ENCODE data around the gene H2BK1.

H2BK1 gene

DNA sequence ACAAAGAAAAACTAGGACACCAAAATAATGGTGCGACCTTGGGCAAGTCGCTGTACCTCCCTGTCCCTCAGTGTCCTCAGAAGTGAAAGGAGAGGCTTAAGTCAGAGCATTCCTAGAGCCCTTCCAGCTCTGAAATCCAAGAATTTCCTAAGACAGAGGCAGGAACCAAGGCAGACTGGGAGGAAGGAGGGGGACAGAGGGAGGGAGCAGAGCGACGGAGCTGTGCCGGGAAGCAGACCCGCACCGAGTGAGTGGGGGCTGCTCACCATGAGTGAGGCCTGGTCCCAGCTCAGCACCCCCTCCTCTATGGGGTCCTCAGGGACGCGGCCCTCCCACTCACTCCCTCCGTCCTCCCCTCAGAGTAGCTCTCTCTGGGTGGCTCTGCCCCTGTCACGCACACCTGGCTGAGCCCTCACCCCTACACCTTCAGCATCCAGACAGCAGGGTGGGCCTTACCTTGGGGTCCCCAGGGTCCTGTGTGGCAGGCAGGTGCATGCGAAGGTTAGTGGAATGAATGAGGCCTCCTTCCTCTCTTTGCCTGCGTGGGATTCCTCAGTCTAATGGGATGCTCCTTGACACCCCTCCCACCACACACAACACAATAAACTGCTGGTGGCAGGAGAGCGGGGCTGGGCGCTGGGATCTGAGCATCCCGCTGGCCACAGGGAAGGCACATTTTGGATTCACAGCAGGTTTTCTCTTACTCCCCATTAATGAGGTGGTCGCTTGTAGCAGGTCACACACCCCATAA is 42.8 kb upstream of the H2BK1 start:
- POLR2A ChIA-PET: interaction anchor here (0.6 to 2.6 kb wide), 3 partner anchors 20 to 51 kb away, joined by 3 to 9 read pairs (median 8); partner anchors contain the start of genes ABCF2 and CHPF2

DNA sequence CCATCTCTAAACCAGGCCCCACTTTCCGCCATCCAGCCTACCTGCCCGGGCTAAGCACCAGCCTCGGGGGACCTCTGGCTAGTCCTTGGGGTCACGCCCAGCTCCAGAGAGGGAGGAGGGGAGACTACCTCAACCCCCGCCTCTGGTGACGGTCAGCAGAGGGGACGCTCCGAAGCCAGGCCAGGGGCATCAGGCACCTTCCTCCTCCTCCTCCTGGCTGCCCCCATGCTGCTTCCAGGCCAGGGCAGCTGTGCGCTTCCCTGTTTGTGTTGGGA is 42.2 kb upstream of the H2BK1 start:
- H3K4me3 ChIP-seq (ENCODE audit: low read depth, low read length): peak overlapping the region; percentile 69

More for the DNA sequence above, 42.8 kb upstream of the H2BK1 start:
- TF ChIP-seq, protein P1, sequence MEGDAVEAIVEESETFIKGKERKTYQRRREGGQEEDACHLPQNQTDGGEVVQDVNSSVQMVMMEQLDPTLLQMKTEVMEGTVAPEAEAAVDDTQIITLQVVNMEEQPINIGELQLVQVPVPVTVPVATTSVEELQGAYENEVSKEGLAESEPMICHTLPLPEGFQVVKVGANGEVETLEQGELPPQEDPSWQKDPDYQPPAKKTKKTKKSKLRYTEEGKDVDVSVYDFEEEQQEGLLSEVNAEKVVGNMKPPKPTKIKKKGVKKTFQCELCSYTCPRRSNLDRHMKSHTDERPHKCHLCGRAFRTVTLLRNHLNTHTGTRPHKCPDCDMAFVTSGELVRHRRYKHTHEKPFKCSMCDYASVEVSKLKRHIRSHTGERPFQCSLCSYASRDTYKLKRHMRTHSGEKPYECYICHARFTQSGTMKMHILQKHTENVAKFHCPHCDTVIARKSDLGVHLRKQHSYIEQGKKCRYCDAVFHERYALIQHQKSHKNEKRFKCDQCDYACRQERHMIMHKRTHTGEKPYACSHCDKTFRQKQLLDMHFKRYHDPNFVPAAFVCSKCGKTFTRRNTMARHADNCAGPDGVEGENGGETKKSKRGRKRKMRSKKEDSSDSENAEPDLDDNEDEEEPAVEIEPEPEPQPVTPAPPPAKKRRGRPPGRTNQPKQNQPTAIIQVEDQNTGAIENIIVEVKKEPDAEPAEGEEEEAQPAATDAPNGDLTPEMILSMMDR (IDR thresholded peaks at IDR 0.05; ENCODE audit: insufficient read depth, low read length, missing control alignments): no peak
- peak overlapping the region; percentile 69 for H3K4me3 ChIP-seq (ENCODE audit: low read depth, low read length)
- no peak for DNase-seq (ENCODE audit: low read depth, low spot score)
- CTCF ChIA-PET: interaction anchor here (0.8 to 2.8 kb wide), 5 partner anchors 10 to 144 kb away, joined by 3 to 26 read pairs (median 6); no protein-coding TSS in a partner anchor

DNA sequence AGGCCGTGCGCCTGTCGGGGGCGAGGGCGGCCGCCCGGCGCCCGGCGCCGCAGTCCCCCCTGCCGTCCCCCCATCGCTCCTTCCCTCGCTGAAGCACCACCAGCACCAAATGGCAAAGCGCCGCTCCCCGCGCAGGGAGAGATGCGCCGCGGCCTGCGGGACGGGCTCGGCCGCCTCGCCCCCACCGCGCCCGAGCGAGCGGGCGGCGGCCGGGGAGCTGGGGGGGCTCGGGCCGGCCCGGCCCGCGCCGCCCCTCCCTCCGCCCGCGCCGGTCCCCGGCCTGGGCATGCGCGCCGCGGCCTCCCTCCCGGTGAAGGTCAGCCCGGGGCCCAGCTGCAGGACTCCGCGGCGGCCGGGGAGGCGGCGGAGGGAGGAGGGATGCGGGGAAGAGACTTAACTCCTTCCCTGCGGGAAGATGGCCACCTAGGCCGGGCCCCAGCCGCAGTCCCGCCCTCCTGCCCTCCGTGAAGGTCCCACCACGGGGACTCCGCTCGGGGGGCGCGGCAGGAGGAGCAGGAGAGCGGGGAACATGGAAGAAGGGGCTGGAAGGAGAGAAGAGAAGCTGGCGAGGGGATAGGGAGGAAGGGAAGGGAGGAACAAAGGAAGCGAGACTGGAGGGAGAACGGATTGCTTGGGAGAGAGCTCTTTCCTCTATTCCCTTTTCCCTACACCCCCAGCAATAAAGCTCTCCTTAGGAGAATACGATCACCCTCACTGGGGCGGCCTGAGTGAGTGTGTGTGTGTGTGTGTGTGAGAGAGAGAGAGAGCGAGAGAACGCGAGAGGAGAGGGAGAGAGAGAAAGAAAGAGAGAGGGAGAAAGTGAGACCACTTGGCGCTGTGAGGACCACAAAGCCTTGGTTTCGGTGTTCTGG is 41.6 kb upstream of the H2BK1 start:
- POLR2A ChIA-PET: interaction anchor here (0.6 to 2.6 kb wide), 5 partner anchors 9 to 53 kb away, joined by 4 to 9 read pairs (median 6); partner anchors contain the start of genes ABCF2 and CHPF2
- TF ChIP-seq, protein P1 (IDR thresholded peaks at IDR 0.05; ENCODE audit: insufficient read depth, low read length, missing control alignments): no peak
- no peak for DNase-seq (ENCODE audit: low read depth, low spot score)
- H3K4me3 ChIP-seq (ENCODE audit: low read depth, low read length): peak overlapping the region; percentile 69
- CTCF ChIA-PET: interaction anchor here (0.9 to 2.8 kb wide), 11 partner anchors 9 to 143 kb away, joined by 3 to 26 read pairs (median 4); no protein-coding TSS in a partner anchor

More for the DNA sequence above, 42.2 kb upstream of the H2BK1 start:
- POLR2A ChIA-PET: interaction anchor here (1.1 to 2.6 kb wide), 4 partner anchors 10 to 25 kb away, joined by 5 to 9 read pairs (median 7); partner anchors contain the start of genes ABCF2 and CHPF2
- TF ChIP-seq, protein P1 (IDR thresholded peaks at IDR 0.05; ENCODE audit: insufficient read depth, low read length, missing control alignments): no peak
- DNase-seq (ENCODE audit: low read depth, low spot score): no peak
- CTCF ChIA-PET: interaction anchor here (0.9 to 2.8 kb wide), 8 partner anchors 9 to 143 kb away, joined by 3 to 26 read pairs (median 5); no protein-coding TSS in a partner anchor

DNA sequence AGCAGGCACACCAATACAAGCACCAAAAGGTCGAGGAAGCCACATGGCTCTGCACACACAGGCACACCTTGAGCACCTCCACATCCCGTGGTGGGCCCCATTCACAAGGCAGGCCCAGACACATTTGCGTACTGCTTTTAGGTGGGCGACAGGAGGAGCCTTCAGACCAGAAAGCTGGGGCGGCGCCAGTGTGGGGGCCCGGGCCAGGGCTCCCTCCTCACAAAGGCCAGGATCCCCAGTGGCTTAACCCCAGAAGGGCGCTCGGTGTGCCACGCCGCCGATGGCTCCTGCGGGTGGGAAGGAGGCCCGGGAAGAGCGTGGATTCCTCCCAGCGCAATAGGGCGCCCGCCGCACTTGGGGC is 41.0 kb upstream of the H2BK1 start:
- TF ChIP-seq, protein P1 (IDR thresholded peaks at IDR 0.05; ENCODE audit: insufficient read depth, low read length, missing control alignments): no peak
- POLR2A ChIA-PET: interaction anchor here (0.6 to 2.6 kb wide), 4 partner anchors 9 to 53 kb away, joined by 4 to 9 read pairs (median 7); partner anchors contain the start of genes ABCF2 and CHPF2
- CTCF ChIA-PET: interaction anchor here (1.0 to 2.8 kb wide), 8 partner anchors 8 to 127 kb away, joined by 3 to 26 read pairs (median 6); no protein-coding TSS in a partner anchor
- H3K4me3 ChIP-seq (ENCODE audit: low read depth, low read length): peak overlapping the region; percentile 69
- no peak for DNase-seq (ENCODE audit: low read depth, low spot score)

DNA sequence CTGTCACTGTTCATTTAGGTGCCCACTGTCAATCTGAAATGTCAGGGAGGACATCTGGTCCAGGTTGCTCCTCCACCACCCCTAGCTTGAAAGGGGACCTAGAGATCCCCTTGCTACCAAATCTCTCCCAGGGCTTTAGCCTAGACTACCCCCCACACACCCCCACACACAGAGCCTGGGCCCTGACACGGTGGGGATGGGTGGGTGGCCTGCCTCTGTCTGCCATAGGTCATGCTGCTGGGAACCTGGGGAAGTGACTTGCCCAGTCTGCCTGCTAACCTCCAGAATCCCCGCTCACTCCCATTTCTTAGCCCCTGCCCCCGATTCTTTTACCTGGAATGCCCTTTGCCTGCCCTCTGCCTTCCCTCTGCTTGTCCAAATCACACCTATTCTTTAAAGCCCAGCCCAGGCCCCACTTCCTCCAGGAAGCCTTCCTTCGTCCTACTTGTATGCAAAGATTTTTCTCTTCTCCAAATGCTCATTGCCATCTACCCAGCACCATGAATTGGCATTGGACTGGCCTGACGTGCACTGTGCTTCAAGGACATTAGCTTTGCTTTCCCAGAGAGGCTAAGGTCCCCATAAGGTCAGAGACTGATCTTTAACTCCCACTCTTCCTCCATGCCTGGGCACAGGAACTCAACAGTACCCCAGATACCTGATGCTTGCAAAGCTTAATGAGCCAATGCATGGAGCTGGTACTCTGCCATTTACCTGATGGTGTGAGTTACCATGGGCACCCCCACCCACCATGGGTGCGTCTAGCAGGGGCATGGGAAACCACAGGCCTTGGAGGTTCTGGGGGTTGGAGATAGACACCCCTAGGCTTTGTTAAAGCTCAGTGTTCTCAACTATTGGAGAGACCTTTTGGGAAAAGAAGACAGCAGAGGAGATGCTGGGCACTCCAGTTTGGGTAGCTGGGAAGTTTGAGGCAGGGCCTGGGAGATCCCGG is 40.2 kb upstream of the H2BK1 start:
- TF ChIP-seq, protein P1 (IDR thresholded peaks at IDR 0.05; ENCODE audit: insufficient read depth, low read length, missing control alignments): no peak
- no peak for DNase-seq (ENCODE audit: low read depth, low spot score)
- CTCF ChIA-PET: interaction anchor here (1.0 to 2.8 kb wide), 7 partner anchors 7 to 67 kb away, joined by 3 to 26 read pairs (median 3); no protein-coding TSS in a partner anchor
- H3K4me3 ChIP-seq (ENCODE audit: low read depth, low read length): peak overlapping the region; percentile 1; the same call in 1 of the 2 replicates
- POLR2A ChIA-PET: interaction anchor here (0.6 to 2.6 kb wide), 3 partner anchors 18 to 23 kb away, joined by 3 to 9 read pairs (median 8); partner anchors contain the start of genes ABCF2 and CHPF2

All from AG04449 (cell line).